Mucosa of rectum (tissue), 2 donors: ENCODE measurements around the gene EFL1.

Experiments
- H3K27ac ChIP-seq, 2 donors: one replicate each; pipeline ENCODE4 v1.7.0; 2013; ENCODE audit warnings: inconsistent platforms in 2 of 2, low read depth in 2 of 2, low read length in 2 of 2
- H3K27me3 ChIP-seq, 2 donors: one replicate each; pipeline ENCODE4 v1.7.0; 2013; ENCODE audit warnings: low read length in 2 of 2; ENCODE audit not compliant: control insufficient read depth in 2 of 2, insufficient read depth in 2 of 2
- H3K36me3 ChIP-seq, 2 donors: one replicate each; pipeline ENCODE4 v1.7.0; 2013; ENCODE audit warnings: low read length in 2 of 2; ENCODE audit not compliant: control insufficient read depth in 2 of 2, insufficient read depth in 2 of 2
- H3K4me1 ChIP-seq, 2 donors: one replicate each; pipeline ENCODE4 v1.7.0; 2013; ENCODE audit warnings: low read length in 2 of 2, mild to moderate bottlenecking in 1 of 2; ENCODE audit not compliant: control insufficient read depth in 2 of 2, insufficient read depth in 2 of 2
- H3K4me3 ChIP-seq, 2 donors: one replicate each; pipeline ENCODE4 v1.7.0; 2013; ENCODE audit warnings: low read length in 2 of 2
- H3K9ac ChIP-seq, 2 donors: one replicate each; pipeline ENCODE4 v1.7.0; 2013; ENCODE audit warnings: low read length in 2 of 2, low read depth in 1 of 2, mild to moderate bottlenecking in 1 of 2
- H3K9me3 ChIP-seq, 2 donors: one replicate each; pipeline ENCODE4 v1.7.0; 2013; ENCODE audit warnings: low read length in 2 of 2; ENCODE audit not compliant: control insufficient read depth in 2 of 2
- donor health status: healthy.
- donor health status: Normal muscosa, but diverticular disease.

Gene EFL1

DNA sequence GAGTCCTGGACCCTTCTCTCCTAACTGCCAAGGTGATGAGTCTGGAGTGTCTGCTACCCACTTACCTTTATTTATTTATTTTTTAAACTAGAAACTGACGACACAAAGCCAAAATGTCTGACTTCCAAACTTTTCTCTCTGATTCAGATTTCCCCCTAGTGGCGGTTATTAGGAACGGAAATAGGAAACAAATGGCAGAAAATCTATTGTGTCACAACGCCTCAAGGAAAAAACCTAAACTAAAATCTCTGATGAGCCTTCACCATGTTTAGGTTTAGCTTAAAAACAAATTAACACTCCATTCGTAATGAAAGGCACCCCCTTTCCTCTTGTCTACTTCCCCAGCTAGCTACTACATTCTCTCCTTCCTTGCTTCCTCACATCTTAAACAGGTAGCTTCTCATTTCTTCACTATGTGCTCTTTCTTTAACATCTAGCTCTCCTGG lies 122.7 kb downstream of the EFL1 start:
- Histone ChIP-seq H3K27me3 (no peaks in the 10 kb centered on the region), H3K4me3 (no peak overlapping the region), H3K27ac (no peak overlapping the region), H3K9me3 (no peaks in the 10 kb centered on the region), H3K9ac (no peak overlapping the region), H3K4me1 (no peaks in the 10 kb centered on the region), H3K36me3 (peaks cover 12 to 20% of the 10 kb centered on the region in 2 donors)

- H3K27ac ChIP-seq: no peak overlapping the region
- no peaks in the 10 kb centered on the region for H3K27me3 ChIP-seq
- H3K9me3 ChIP-seq: no peaks in the 10 kb centered on the region
- H3K36me3 ChIP-seq: peaks cover 12 to 27% of the 10 kb centered on the region in 2 donors
- H3K4me3 ChIP-seq: no peak overlapping the region
- H3K9ac ChIP-seq: no peak overlapping the region
- H3K4me1 ChIP-seq: no peaks in the 10 kb centered on the region
Observed at GRCh38 chr15:82138306-82138705, 124.2 kb downstream of the EFL1 start.

DNA sequence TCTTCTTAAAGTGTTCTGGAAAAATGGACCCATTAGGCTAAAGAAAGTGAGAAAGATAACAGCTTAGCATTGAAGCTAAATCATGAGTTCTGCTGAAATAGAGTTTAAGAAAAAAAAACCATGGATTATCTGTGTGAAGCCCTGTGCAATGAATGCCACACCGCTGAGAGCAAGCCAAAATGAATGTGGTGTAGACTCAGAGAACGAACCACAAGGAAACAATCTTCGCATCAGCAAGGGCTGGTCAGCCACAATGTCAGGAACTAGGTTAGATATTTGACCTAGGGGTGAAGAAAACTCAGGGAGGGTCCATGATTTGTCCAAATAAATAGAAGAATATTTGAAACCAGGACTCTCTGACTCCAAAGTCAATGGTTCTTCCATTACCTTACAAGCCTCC lies 125.3 kb downstream of the EFL1 start:
- Histone ChIP-seq H3K9me3 (no peaks in the 10 kb centered on the region), H3K27ac (no peak overlapping the region), H3K4me3 (no peak overlapping the region), H3K36me3 (peaks cover 12 to 34% of the 10 kb centered on the region in 2 donors), H3K27me3 (no peaks in the 10 kb centered on the region), H3K9ac (no peak overlapping the region), H3K4me1 (no peaks in the 10 kb centered on the region)

DNA sequence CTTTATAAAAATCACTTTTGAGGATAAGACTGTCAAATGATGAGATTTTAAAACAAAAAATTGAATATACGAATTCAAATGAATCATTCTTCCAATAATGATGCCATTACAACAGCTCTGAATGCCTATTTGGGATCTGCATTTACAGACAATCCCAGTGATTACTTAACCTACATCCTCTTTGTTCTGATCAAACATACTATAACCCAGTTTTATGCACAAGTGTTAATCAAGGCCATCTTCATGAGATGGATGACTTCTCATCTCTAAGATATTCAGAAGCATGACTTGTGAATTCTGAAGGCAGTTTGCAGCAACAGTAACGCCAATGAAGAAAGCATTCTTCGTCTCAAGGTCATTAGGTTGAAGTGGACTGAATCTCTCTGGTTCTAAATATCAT lies 126.4 kb downstream of the EFL1 start:
- Histone ChIP-seq H3K36me3 (peaks cover 15 to 38% of the 10 kb centered on the region in 2 donors), H3K4me1 (no peaks in the 10 kb centered on the region), H3K9me3 (no peaks in the 10 kb centered on the region), H3K4me3 (no peak overlapping the region), H3K9ac (no peak overlapping the region), H3K27me3 (no peaks in the 10 kb centered on the region), H3K27ac (no peak overlapping the region)

DNA sequence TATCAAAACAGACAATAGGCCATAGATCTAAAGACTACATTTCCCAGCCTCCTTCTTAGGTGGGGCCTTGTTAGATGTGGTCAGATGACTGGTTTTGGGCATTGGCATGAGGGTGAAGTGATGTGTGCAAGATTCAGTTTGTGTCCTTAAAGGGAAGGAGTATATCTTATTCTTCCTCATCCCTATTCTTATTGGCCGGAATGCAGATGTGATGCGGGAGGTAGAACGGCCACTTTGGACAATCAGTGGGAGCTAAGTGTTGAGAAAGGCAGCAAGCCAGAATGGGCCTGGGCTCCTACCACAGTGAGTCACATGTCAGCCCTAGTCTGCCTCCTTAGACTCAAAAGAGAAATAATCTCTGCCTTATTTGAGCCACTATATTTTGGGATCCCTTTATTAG lies 126.9 kb downstream of the EFL1 start:
- no peak overlapping the region for H3K4me3 ChIP-seq

GRCh38 chr15:82134461-82134860 lies 128.1 kb downstream of the EFL1 start:
- Histone ChIP-seq H3K9ac (no peak overlapping the region), H3K27me3 (no peaks in the 10 kb centered on the region), H3K4me1 (no peaks in the 10 kb centered on the region), H3K36me3 (peaks cover 20 to 50% of the 10 kb centered on the region in 2 donors), H3K4me3 (no peak overlapping the region), H3K27ac (no peak overlapping the region), H3K9me3 (no peaks in the 10 kb centered on the region)

More for the DNA sequence above, 126.9 kb downstream of the EFL1 start:
- Histone ChIP-seq H3K27me3 (no peaks in the 10 kb centered on the region), H3K27ac (no peak overlapping the region), H3K9me3 (no peaks in the 10 kb centered on the region), H3K9ac (no peak overlapping the region), H3K4me1 (no peaks in the 10 kb centered on the region), H3K36me3 (peaks cover 15 to 39% of the 10 kb centered on the region in 2 donors)

DNA sequence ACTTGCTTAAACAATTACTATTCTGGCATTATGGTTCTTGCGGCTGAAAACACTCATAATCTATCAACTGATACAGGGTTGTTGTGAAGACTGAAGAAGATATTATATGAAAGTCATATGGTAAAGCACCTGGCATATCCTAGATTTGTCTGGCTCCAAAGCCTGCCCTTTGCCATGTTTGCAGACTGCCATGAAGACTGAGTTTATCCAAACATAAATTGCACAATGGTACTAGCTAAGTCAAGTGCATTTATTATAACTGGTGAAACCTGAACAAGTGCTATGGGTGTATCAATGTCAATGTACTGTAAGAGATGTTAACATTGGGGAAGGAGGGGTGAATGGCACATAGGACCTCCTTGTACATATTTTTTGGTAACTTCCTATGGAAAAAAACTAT lies 129.3 kb downstream of the EFL1 start:
- Histone ChIP-seq H3K4me1 (no peaks in the 10 kb centered on the region), H3K9me3 (no peaks in the 10 kb centered on the region), H3K36me3 (peaks cover 21 to 52% of the 10 kb centered on the region in 2 donors), H3K9ac (no peak overlapping the region), H3K4me3 (no peak overlapping the region), H3K27me3 (no peaks in the 10 kb centered on the region), H3K27ac (no peak overlapping the region)

DNA sequence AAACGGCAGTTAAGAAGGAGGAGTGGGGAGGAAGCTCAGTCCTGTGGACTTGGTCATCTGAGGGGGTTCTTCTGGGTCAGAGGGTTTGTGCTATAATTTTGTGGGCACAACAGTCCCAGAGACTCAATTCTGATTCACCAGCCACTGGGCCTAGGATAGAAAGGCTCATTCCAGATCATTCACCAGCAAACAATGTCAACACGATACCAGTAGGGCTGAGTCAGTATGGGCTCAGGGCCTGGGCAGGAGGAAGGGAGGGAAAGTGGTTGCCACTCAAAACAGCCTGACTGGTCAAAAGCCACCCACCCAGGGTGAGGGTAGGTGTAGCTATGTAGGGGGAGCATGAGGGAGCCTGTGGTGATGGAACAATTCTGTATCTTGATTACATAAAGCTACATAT lies 129.8 kb downstream of the EFL1 start:
- no peak overlapping the region for H3K9ac ChIP-seq
- no peak overlapping the region for H3K4me3 ChIP-seq
- no peaks in the 10 kb centered on the region for H3K9me3 ChIP-seq
- no peaks in the 10 kb centered on the region for H3K4me1 ChIP-seq
- peaks cover 19 to 48% of the 10 kb centered on the region in 2 donors for H3K36me3 ChIP-seq
- no peaks in the 10 kb centered on the region for H3K27me3 ChIP-seq
- H3K27ac ChIP-seq: no peak overlapping the region

GRCh38 chr15:82132096-82132495 lies 130.4 kb downstream of the EFL1 start:
- Histone ChIP-seq H3K4me1 (no peaks in the 10 kb centered on the region), H3K9me3 (no peaks in the 10 kb centered on the region), H3K27me3 (no peaks in the 10 kb centered on the region), H3K4me3 (no peak overlapping the region), H3K27ac (no peak overlapping the region), H3K36me3 (peaks cover 15 to 47% of the 10 kb centered on the region in 2 donors), H3K9ac (no peak overlapping the region)

GRCh38 chr15:82130248-82130647 lies 132.3 kb downstream of the EFL1 start:
- Histone ChIP-seq H3K4me3 (no peak overlapping the region), H3K27ac (no peak overlapping the region), H3K9me3 (no peaks in the 10 kb centered on the region), H3K36me3 (peaks cover 15 to 36% of the 10 kb centered on the region in 2 donors), H3K27me3 (no peaks in the 10 kb centered on the region), H3K4me1 (no peaks in the 10 kb centered on the region), H3K9ac (no peak overlapping the region)

DNA sequence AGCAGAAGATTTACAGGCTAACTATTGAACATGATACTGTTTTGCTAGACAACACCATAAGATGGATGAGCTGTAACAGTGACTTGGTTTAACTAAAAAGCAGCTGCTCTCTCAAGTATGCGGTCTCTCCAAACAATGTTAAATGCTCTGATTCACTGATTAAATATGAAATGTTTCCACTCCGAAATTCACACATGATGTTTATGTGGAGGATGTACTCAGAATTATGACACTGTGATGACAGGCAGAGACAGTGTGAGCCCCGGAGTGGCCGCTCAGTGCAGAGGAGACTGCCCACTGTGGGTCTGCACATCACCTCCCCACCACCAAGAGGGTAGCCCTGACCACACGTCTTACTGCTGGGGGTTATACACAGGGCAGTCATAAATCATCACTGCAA lies 132.8 kb downstream of the EFL1 start:
- Histone ChIP-seq H3K27me3 (no peaks in the 10 kb centered on the region), H3K4me3 (no peak overlapping the region), H3K4me1 (no peaks in the 10 kb centered on the region), H3K27ac (no peak overlapping the region), H3K9ac (no peak overlapping the region), H3K36me3 (peaks cover 15 to 36% of the 10 kb centered on the region in 2 donors), H3K9me3 (no peaks in the 10 kb centered on the region)
